Stimulated activated CD8-positive, alpha-beta memory T cell treated with anti-CD3 and anti-CD28 coated beads, Interleukin-12 subunit alpha, Interleukin-12 subunit beta, amount 100 ng/mL, for 4 hours (primary cell): ENCODE measurements around the gene XKR7.

Experiments
- DNase-seq: peaks from one replicate; pipeline ENCODE4 v3.0.0-alpha.2; 2020; ENCODE audit warnings: low read depth

XKR7 gene

DNA sequence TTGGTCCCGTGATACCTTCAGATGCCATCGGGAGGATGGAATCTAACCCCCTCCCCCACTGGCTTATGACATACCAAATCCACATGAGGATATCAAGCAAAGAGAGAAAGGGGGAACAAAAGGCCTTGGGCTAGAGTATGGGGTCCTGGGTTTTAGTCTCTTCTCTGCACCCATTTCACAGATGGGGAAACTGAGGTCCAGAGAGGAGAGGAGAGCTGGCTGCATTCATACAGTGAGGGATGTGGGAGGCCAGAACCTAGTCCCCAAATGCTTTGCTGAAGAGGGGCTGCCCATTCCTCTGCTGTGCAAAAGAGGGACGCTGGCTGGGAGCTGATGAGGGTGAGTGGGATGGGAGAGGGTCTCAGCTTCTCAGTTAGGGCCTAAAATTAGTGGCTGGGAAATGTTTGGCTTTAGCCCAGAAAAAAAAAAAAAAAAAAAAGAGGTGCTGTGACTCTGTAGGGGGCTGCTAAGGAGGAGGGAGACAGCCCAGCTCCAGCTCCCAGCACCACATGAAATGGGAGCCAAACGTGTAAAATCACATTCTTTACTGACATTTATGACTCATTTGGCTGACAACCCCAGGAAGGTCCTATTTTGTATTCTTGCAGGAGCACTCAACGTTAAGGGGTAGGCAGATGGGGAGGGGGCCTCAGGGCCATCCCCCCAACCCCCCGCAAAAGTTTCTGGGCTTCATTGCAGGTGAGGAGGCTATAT is 11.9 kb downstream of the XKR7 start:
- no peak for DNase-seq

DNA sequence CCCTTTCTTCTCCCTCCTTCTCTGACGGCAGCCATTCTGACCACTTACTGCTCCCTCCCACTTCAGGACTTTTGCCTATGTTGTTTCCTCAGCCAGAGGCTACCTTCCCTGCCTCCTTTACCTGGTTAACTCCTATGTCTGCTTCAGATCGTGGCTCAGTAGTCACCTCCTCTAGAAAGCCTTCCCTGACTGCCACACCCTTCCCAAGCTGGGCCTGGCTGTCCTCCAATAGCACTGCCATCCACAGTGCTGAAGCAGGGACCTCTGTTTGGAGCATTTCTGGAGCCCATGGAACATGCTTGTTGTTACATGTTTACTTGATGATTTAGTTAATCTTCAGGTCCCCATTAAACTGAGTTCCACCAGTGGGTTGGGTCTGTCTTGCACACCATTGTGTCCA is 13.8 kb downstream of the XKR7 start:
- no peak for DNase-seq

DNA sequence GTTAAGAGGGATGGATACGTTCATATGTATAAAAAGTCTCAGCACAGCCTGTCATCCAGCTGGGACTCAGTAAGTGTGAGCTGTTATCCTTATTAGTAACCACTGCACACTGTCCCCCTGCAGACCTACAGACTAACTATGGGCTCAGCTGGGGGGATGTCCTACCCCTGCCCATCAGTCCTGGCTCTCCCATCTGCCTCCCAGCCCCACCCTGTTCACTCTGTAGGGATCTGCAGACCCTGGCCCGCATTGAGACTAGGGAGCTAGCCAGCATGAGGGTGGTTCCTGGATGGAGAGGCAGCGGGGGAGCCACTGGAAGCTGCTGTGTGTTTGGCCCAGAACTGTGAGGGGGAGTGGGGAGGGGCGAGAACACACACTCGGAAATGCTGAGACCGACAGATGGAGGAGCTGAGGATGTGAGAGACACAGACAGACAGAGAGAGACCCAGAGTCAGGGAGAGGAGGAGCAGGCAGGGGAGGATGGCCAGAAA is 17.1 kb downstream of the XKR7 start:
- DNase-seq, result no peak

DNA sequence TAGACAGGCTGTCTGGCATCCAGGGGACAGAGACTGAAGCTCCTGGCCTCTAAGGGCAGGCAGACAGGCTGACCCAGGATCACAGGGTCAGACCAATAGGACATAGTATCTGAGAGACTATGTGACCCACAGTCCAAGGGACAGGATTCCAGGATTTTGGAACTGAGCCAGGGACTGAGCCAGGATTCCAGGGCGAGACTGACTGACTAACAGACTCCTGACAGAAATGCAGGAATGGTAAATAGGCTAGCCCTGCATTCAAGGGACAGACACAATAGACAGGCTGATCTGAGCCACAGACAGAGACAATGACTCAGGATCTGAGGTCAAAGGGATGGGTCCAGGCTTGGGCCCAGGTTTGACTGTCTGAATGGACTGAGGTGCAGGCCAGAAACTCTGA is 19.8 kb downstream of the XKR7 start:
- no peak for DNase-seq

DNA sequence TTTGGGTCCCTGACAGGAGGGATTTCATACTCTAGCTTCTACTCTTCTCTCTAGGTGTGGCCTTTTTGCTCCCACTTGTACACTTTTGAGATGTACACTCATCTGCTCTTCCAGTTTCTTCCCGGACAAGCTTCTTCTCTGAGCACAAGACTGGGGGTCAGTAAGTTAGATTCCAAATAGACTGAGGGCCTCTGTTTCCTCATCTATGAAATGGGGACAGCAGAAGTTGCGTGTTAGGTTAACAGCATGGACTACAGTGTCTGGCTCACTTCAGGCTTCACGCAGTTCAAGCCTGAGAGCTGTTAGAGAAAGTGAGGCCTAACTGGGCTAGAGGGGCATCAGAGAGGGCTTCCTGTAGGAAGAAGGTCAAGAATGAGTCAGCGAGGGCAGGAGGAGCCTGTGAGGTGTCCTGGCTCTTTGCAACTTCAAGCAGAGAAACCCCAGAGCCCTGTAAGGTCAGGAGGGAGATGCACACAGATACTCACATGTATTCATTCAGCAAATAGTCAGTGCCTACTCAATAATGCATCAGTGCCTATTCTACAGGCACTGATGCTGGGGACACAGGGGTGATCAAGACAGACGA is 20.6 kb downstream of the XKR7 start:
- no peak for DNase-seq

DNA sequence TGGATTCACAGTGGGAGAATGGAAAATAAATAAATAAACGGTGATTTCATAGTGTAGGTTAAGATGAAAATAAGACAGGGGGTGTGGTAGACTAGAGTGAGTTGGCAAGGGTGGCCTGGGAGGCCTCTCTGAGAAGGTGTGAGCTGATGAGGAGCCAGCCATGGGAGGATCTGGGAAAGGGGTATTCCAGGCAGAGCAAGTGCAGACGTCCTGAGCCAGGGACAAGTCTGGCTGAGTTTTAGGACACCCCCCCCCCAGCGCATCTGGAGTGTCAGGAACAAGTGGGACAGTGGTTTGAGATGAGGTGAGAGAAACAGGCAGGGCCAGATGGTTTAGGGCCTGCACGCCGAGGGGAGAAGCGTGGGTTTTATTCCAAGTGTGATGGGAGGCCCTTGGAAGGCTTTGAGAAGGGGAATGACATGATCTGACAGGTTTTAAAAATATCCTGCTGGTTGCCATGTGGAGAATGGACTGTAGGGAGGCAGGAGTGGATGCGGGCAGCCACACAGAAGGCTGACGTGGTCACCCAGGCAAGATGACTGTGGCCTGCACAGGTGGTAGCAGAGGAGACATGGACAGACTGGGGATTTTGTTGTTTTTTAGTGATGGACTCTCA is 21.2 kb downstream of the XKR7 start:
- no peak for DNase-seq

DNA sequence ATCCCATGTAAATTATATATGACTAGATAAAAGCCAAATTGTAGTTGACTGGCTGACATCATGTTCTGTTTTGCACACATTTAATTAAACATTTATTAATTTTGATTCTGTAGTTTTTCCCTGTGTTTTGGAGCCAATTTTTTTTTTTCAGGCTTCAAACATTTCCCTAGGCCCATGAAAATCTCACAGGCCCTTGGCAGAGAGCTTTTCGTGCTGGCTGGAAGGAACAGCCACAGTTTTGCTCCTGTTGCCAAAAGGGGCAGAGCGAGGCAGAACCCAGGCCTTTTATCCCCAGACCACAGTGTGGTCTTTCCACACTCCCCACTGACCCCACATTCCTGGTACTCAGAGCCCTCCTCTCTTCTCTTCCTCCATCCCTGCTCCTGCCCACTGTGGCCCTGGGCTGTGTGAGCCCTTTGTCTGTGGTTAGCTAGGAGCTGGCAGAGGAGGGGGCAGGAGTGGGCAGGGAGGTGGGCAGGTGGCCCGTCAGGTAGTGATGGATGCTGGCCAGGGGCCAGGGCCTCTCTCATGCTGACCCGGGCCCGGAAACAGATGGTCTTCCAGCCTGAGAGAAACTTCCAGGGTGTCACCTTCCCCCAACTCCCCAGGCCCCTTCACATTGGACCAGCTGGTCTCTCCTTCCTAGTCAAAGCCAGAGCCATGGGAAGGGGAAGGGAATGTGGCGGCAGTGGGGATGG is 22.8 kb downstream of the XKR7 start:
- no peak for DNase-seq

DNA sequence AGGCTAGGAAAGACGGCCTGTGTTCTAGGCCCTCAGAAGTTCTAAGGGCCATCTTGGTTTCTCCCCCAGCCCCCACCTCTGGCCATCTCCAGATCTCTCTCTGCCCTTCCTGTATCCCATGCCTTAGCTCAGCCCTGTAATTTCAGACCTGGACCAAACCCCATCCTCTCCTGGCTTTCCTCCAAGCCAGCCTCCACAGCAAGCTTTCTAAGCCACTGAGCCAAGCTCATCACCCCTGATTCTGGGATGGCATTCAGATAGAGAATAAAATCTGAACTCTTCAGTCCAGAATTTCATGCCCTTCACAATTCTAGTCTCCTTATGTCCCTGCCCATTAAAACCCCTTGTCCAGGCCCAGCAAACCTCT is 23.4 kb downstream of the XKR7 start:
- no peak for DNase-seq

DNA sequence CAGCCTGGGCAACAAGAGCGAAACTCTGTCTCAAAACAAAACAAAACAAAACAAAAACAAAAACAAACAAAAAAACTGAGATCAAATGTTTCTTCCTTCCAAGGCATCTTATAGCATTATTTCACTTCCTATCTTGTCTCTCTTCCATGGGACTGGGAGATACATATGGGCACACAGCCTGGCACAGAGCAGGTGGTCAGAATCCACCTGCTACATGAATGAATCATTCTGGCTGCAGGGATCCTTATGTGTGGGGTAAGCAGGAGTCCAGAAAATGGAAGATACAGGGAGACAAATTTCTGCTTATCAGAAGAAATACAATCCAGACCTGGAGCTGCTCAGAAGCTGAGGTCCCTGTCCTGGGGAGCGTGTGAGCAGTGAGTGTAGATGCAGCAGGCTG is 24.1 kb downstream of the XKR7 start:
- no peak for DNase-seq

DNA sequence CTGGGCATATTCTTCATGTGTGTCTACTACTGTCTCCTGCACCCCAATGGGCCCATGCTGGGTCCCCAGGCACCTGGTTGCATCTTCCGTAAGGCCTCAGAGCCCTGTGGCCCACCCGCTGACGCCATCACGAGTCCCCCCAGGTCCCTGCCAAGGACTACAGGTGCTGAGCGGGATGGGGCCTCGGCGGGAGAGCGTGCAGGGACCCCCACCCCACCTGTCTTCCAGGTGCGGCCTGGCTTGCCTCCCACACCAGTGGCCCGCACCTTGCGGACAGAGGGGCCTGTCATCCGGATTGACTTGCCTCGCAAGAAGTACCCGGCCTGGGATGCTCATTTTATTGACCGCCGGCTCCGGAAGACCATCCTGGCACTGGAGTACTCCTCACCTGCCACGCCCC is 29.0 kb downstream of the XKR7 start:
- DNase-seq, result no peak

DNA sequence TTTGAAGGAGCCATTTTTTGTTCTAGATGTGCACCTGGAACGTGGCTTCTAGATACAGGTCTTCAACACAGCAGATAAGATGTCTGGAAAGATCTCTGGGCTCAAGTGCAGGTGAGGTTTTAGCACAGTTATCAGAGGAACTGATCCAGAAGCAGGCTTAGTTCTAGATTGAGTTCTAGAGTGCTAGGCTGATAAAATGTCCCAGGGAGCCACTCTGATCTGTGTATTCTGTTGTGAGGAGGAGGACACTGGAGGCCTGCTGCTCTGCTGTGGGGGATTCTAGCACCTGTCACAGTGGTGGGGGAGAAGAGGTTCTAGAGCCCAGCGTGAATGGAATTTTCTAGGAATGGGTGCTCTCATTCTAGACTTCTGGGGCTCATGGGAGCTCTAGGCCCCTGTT is 30.3 kb downstream of the XKR7 start:
- no peak for DNase-seq

DNA sequence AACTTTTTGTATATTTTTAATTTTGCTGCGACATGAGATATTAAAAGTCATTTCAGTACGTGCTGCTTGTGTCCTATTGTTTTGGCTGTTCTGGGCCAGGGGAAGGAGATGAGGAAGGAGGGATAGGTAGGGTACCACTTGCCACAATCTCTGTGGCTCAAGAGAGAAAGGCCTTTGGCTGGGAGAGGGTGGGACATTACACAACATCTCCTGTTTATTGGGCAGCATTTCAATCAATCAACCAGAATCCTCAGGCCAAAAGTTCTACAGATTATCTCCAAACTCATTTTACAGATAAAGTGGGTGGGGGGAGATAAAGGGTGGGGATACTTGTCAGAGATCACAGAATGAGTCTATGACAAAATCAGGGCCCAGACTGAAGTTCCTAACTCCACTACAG is 35.4 kb downstream of the XKR7 start:
- DNase-seq, result no peak

DNA sequence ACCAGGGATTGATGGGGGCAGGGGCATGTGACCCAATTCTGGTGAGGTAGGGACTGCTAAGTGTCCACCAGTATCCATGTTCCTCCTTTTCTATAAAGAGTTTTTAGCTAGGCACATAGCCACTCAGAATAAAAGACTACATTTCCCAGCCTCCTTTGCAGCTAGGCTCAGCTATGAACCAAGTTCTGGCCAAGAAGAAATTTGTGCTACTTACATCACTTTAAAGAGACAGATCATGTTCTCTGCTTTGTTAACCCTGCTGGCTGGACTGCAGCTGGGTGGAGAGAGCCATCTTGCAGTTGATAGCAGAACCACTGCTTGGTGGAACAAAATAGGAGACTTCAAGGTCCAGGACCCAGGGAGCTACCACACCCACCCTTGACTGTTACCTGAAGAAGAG is 37.0 kb downstream of the XKR7 start:
- no peak for DNase-seq

DNA sequence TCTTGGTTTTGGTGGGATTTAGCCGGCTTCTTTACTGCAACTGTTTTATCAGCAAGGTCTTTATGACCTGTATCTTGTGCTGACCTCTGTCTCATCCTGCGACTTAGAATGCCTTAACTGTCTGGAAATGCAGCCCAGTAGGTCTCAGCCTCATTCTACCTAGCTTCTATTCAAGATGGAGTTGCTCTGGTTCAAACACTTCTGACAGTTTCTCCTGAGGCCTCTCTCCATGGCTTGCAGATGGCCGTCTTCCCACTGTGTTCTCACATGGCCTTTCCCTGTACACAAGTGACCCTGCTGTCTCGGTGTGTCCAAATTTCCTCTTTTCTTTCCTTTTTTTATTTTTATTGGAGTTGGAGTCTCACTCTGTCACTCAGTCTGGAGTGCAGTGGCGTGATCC is 38.1 kb downstream of the XKR7 start:
- no peak for DNase-seq

DNA sequence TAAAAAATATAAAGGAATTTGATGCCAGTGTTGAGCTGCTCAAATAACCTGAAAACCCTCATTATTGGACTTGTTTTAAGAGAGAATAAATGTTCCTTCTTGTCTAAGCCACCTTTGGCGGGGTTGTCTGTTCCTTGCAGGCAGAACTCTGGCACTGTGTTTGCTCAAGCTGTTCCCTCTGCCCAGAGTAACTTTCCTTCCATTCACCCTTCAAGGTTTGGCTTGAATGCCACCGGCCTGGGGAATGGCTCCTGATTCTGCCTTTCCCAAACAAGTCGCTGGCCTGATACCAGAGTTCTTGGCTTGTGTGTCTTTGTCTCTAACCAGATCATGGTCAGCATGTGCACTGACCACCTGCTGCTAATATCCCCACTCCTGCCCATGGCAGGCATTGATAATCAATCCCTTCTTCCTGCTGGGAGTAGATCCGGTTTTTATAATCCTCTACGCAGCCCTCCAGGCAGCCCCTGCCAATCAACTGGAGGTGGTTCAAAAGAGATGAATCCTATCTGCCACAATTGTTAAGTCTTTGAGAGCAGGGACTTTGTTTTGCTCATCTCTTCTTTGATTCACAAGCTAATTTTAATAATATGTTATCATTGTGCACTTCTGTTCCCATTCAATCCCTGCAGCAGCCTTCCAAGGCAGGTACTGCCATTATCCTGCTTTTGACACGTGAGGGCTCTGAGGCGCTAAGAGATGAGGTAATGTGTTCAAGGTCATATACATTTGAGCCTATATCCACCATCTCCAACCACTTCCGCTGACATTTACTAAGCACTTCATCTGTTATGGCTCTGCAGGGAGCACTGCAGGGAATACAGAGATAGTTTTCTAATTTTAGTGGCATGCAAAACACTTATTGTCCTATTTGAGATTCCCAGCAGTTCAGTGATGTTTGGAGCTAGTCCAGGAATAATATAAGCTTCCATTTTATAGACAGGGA is 39.2 kb downstream of the XKR7 start:
- DNase-seq, result no peak

DNA sequence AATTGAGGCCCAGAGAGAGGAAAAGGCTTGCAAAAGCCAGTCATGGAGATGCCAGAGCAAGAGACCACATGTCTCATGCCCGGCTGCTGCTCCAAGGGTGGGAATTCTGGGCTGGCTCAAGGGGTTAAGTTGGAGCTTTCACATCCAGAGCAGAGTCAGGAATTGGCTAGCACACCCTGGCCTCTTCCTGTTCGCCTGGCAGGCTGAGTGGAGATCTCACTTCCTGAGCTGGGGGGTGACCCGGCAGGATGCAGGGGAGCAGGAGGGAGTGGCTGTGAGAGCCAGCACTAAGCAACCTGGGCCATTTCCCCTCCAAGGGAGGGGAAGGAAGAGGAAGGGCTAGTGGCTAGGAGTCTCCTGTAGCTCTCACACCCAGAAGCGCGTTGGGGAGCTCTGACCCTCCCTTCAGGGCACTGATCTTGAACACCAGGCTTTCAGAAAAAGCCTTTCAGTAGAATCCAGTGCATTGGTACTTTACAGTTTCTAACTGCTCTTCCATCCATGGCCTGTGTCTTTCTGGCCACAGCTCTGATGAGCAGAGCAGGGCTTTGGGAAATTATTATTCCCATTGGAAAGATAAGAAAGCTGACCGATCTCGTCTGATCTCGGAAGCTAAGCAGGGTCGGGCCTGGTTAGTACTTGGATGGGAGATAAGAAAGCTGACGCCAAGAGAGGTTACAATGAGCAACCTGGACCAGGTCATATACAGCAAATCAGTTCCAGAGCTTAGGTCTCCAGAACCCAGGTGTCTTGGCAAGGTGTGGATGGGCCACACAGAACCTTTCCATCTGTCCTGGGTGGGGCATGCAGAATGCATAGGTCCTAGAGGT is 40.1 kb downstream of the XKR7 start:
- DNase-seq, result no peak

DNA sequence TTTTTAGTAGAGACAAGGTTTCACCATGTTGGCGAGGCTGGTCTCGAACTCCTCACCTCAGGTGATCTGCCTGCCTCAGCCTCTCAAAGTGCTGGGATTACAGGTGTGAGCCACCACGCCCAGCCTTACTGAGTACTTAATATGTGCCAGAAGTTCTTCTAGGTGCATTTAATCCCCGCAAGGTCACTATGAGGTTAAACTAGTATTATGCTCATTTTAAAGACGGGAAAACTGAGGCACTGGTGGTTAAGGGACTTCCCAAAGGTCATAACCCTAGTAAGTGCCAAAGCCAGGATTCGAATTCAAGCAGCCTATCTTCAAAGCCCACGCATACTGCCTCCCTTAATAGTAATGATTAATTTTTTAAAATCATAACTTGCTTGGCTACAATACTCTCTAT is 41.6 kb downstream of the XKR7 start:
- no peak for DNase-seq

DNA sequence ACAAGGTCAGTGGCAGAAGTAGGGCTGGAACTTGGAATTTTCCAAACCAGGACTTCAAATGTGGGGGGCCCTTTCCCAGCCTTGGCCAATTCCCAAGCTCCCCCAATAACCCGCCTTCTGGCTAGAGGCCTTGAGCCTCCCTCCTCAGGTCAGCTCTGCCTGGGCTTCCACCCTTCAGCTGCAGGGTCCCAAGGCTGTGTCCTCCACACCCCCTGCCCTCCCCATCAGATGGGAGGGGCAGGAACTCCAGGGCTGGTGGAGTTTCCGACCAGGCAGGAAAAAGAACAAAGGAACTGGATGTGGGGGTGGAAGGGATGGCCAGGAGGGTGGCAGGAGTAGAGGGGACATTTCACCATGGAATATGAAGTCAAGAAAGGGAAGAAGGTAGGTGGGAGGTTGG is 42.1 kb downstream of the XKR7 start, which contains the start of gene CCM2L:
Gene CCM2L, plus strand, starts transcription at position 338 of the 400 bp plus-strand sequence. Its CDS starts 17 bp downstream, at position 355.
- no peak for DNase-seq

DNA sequence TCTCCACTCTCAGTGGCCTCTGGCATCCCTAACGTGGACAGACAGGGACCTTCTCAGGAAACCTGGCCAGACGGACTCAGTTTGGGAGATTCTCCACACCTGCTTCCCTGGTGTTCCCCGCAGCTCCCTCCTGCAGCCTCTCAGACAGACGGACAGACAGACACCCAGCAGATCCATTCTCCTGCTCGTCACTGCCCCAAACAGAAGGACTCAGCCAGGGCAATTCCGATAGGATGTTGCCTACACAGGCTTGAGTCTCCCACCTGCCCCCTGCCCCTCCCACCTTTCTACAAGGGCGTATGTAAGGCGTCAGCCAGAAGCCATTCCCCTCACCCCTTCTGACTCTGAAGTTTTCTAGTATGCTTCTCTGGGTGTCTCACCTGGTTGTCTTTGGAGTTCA is 42.7 kb downstream of the XKR7 start:
- no peak for DNase-seq

DNA sequence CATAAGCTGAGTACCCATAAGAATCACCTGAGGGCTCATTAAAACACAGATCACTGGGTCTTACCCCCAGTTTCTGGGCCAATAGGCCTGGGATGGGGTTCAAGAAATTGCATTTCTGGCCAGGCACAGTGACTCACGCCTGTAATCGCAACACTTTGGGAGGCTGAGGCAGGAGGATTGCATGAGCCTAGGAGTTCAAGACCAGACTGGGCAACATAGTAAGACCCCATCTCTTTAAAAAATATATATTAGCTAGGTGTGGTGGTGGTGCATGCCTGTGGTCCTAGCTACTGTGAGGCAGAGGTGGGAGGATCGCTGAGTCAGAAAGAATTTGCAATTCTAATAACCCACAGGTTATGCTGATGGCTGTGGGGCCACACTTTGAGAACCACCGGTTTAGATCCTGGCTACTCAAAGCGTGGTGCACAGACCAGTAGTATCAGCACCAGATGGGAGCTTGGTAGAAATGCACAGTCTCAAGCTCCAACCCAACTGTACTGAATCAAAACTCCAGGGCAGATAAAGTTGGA is 44.3 kb downstream of the XKR7 start:
- no peak for DNase-seq

DNA sequence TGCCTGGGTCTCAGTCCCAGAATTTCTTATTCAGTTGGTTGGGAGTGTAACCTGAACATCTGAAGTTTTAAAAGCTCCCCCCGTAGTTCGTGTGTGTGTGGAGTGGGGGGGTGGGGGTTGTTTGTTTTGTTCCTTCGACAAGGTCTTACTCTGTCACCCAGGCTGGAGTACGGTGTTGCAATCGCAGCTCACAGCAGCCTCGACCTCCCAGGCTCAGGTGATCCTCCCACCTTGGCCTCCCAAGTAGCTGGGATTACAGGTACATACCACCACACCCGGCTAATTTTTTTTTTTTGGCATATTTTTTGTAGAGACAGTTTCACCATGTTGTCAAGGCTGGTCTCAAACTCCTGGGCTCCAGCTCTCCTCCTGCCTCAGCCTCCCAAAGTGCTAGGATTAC is 45.4 kb downstream of the XKR7 start:
- DNase-seq, result no peak
